ENCODE data around the gene IFIT1B. TPM values are rescaled to one million over a fixed set of nuclear protein-coding genes. Genes with fewer than 3 reads are reported as not detected.
A peak's percentile ranks its signal among the peaks of the same experiment; 100 is the strongest.
"Not testable (repeated sequence)": the region's sequence is repeated elsewhere in the genome, so short reads cannot be mapped to it uniquely, and the experiment has no call there.

Gene IFIT1B
- polyA plus RNA-seq, 3 donors = not detected

GRCh38 chr10:89348975-89349374 is 28.9 kb upstream of the IFIT1B start:
- H3K27me3 Mint-ChIP-seq (ENCODE audit: low read depth in 3 of 3) = no peaks in the 10 kb centered on the region
- no peak overlapping the region for H3K27ac Mint-ChIP-seq
- TF ChIP-seq CTCF (IDR thresholded peaks at IDR 0.05) = no peak
- peaks cover 50 to 58% of the 10 kb centered on the region in 2 donors for H3K4me1 ChIP-seq (ENCODE audit: control insufficient read depth in 1 of 2, insufficient read depth in 2 of 2, low read length in 2 of 2)
- H3K9me3 ChIP-seq (replicated peaks in 1 of 2; ENCODE audit: control insufficient read depth in 1 of 2, insufficient read depth in 1 of 2, low read length in 2 of 2) = no peaks in the 10 kb centered on the region
- intact Hi-C loops (cut with micrococcal nuclease) = no loop called here
- H3K4me2 ChIP-seq (replicated peaks; ENCODE audit: extremely low read depth, low read length, poor library complexity, severe bottlenecking) = no peak overlapping the region
- H4K20me1 ChIP-seq (ENCODE audit: insufficient read depth, low read length) = no peaks in the 10 kb centered on the region
- no peaks in the 10 kb centered on the region for H3K36me3 ChIP-seq (replicated peaks in 1 of 2; ENCODE audit: control insufficient read depth in 1 of 2, insufficient read depth in 2 of 2, low read length in 2 of 2)
- WGBS (ENCODE audit: insufficient coverage) = no CpG with 5 or more reads among the region's 2 CpGs
- H3K4me3 Mint-ChIP-seq = no peak overlapping the region
- H3K9me3 Mint-ChIP-seq = no peaks in the 10 kb centered on the region
- H3K4me1 Mint-ChIP-seq = peaks cover 67% of the 10 kb centered on the region
- H3K36me3 Mint-ChIP-seq = peaks cover 1 to 3% of the 10 kb centered on the region in 2 donors
- no peak overlapping the region for H3K9ac ChIP-seq (ENCODE audit: insufficient read depth, low read length, poor library complexity, severe bottlenecking)
- H3K27ac ChIP-seq (ENCODE audit: low read depth in 1 of 2, low read length in 2 of 2) = no peak overlapping the region
- H3K27me3 ChIP-seq (ENCODE audit: control insufficient read depth in 2 of 2, insufficient read depth in 2 of 2, low read length in 2 of 2) = no peaks in the 10 kb centered on the region
- DNase-seq = no peak
- no peak overlapping the region for H2AFZ ChIP-seq (ENCODE audit: insufficient read depth, low read depth, low read length, poor library complexity, severe bottlenecking)
- no peak overlapping the region for H3K4me3 ChIP-seq (replicated peaks in 1 of 3; ENCODE audit: low read depth in 2 of 3, low read length in 3 of 3)
- H3K79me2 ChIP-seq (ENCODE audit: insufficient read depth, low read length) = no peaks in the 10 kb centered on the region

- H4K20me1 ChIP-seq (ENCODE audit: insufficient read depth, low read length); H3K36me3 ChIP-seq (replicated peaks in 1 of 2; ENCODE audit: control insufficient read depth in 1 of 2, insufficient read depth in 2 of 2, low read length in 2 of 2); H3K27me3 ChIP-seq (ENCODE audit: control insufficient read depth in 2 of 2, insufficient read depth in 2 of 2, low read length in 2 of 2); H3K27me3 Mint-ChIP-seq (ENCODE audit: low read depth in 3 of 3); H3K9ac ChIP-seq (ENCODE audit: insufficient read depth, low read length, poor library complexity, severe bottlenecking); H3K9me3 Mint-ChIP-seq; H3K36me3 Mint-ChIP-seq; H3K9me3 ChIP-seq (replicated peaks in 1 of 2; ENCODE audit: control insufficient read depth in 1 of 2, insufficient read depth in 1 of 2, low read length in 2 of 2); H3K79me2 ChIP-seq (ENCODE audit: insufficient read depth, low read length); intact Hi-C loops (cut with micrococcal nuclease): not testable (repeated sequence)
- Histone ChIP-seq H3K4me3 (replicated peaks in 1 of 3; ENCODE audit: low read depth in 2 of 3, low read length in 3 of 3) (peak overlapping the region in 1 of 3 experiments; percentile 13), H3K4me2 (replicated peaks; ENCODE audit: extremely low read depth, low read length, poor library complexity, severe bottlenecking) (peak overlapping the region; percentile 24), H3K4me1 (ENCODE audit: control insufficient read depth in 1 of 2, insufficient read depth in 2 of 2, low read length in 2 of 2) (peaks cover 48 to 54% of the 10 kb centered on the region in 2 donors), H3K27ac (ENCODE audit: low read depth in 1 of 2, low read length in 2 of 2) (peak overlapping the region in 1 of 2 donors; percentile 28), H2AFZ (ENCODE audit: insufficient read depth, low read depth, low read length, poor library complexity, severe bottlenecking) (peak overlapping the region; percentile 4)
- H3K4me1 Mint-ChIP-seq = peaks cover 64% of the 10 kb centered on the region
- peak in 1 of 3 donors; percentile 17 for DNase-seq
- H3K27ac Mint-ChIP-seq = peak overlapping the region; percentile 13 to 77 (median 55)
- H3K4me3 Mint-ChIP-seq = peak overlapping the region; percentile 24 to 63
- whole genome bisulfite sequencing (ENCODE audit: insufficient coverage) = 0% methylated on average over 1 of the region's 7 CpGs
Measured at GRCh38 chr10:89350631-89351315, 27.1 kb upstream of the IFIT1B start.
